ENCODE data around the gene TMEM44.

Gene TMEM44

GRCh38 chr3:194633349-194634004 lies at the start of gene TMEM44:
TMEM44 (minus strand) TSS chr3:194633419; CDS start chr3:194633215, 204 bp downstream.
- peak; percentile 64 for TF ChIP-seq CTCF (IDR thresholded peaks at IDR 0.05; ENCODE audit: control extremely low read depth, extremely low read depth, low read depth, missing control alignments)
- DNase-seq (ENCODE audit: extremely low spot score): peak; percentile 91
- ChIA-PET POLR2A (interaction anchor here (0.8 kb wide), 1 partner anchor 625 kb away, joined by 7 read pairs; no protein-coding TSS in a partner anchor), CTCF (interaction anchor here (0.7 to 2.3 kb wide), 17 partner anchors 9 to 637 kb away, joined by 3 to 13 read pairs (median 4); no protein-coding TSS in a partner anchor)

GRCh38 chr3:194682694-194683310 lies 49.6 kb upstream of the TMEM44 start:
- CTCF ChIA-PET: interaction anchor here (0.6 to 3.8 kb wide), 62 partner anchors 9 to 1234 kb away, joined by 3 to 107 read pairs (median 4); partner anchors contain the start of genes LSG1 and XXYLT1

GRCh38 chr3:194682189-194682693 lies 49.0 kb upstream of the TMEM44 start:
- no peak for DNase-seq (ENCODE audit: extremely low spot score)
- ChIA-PET CTCF (interaction anchor here (0.6 to 3.8 kb wide), 59 partner anchors 10 to 1234 kb away, joined by 3 to 107 read pairs (median 4); partner anchors contain the start of genes LSG1 and XXYLT1), POLR2A (interaction anchor here (1.0 kb wide), 1 partner anchor 10 kb away, joined by 4 read pairs; the partner anchor contains the start of gene LSG1)
- no peak for TF ChIP-seq CTCF (IDR thresholded peaks at IDR 0.05; ENCODE audit: control extremely low read depth, extremely low read depth, low read depth, missing control alignments)

More at GRCh38 chr3:194682694-194683310, 49.6 kb upstream of the TMEM44 start:
- DNase-seq (ENCODE audit: extremely low spot score): peak; percentile 82
- POLR2A ChIA-PET: interaction anchor here (1.0 kb wide), 1 partner anchor 10 kb away, joined by 4 read pairs; the partner anchor contains the start of gene LSG1
- peak; percentile 76 for TF ChIP-seq CTCF (IDR thresholded peaks at IDR 0.05; ENCODE audit: control extremely low read depth, extremely low read depth, low read depth, missing control alignments)

GRCh38 chr3:194680888-194681615 lies 47.8 kb upstream of the TMEM44 start:
- no peak for TF ChIP-seq CTCF (IDR thresholded peaks at IDR 0.05; ENCODE audit: control extremely low read depth, extremely low read depth, low read depth, missing control alignments)
- POLR2A ChIA-PET: no interaction called here
- CTCF ChIA-PET: interaction anchor here (1.4 to 3.8 kb wide), 7 partner anchors 9 to 581 kb away, joined by 3 to 107 read pairs (median 19); partner anchors contain the start of gene LSG1
- no peak for DNase-seq (ENCODE audit: extremely low spot score)

- POLR2A ChIA-PET: interaction anchor here (1.4 kb wide), 1 partner anchor 10 kb away, joined by 4 read pairs; no protein-coding TSS in a partner anchor
- CTCF ChIA-PET: interaction anchor here (8.5 kb wide), 1 partner anchor 12 kb away, joined by 90 read pairs; the partner anchor contains the start of gene FAM43A
Observed at GRCh38 chr3:194676471-194676870, 43.3 kb upstream of the TMEM44 start.

More at GRCh38 chr3:194676471-194676870, 43.3 kb upstream of the TMEM44 start:
- no peak for TF ChIP-seq CTCF (IDR thresholded peaks at IDR 0.05; ENCODE audit: control extremely low read depth, extremely low read depth, low read depth, missing control alignments)
- DNase-seq (ENCODE audit: extremely low spot score): no peak

Data from GM10248 (cell line).